Activated CD8-positive, alpha-beta memory T cell treated with anti-CD3 and anti-CD28 coated beads, Interleukin-2, amount 50 U/mL, for 24 hours (primary cell): Measurements from ENCODE around the gene MCC.

Experiments used
- DNase-seq: peaks from one replicate; pipeline ENCODE4 v3.0.0-alpha.2; 2020; ENCODE audit errors: extremely low read depth

MCC gene

GRCh38 chr5:113147101-113147508, 341.1 kb downstream of the MCC start:
- no peak for DNase-seq

DNA sequence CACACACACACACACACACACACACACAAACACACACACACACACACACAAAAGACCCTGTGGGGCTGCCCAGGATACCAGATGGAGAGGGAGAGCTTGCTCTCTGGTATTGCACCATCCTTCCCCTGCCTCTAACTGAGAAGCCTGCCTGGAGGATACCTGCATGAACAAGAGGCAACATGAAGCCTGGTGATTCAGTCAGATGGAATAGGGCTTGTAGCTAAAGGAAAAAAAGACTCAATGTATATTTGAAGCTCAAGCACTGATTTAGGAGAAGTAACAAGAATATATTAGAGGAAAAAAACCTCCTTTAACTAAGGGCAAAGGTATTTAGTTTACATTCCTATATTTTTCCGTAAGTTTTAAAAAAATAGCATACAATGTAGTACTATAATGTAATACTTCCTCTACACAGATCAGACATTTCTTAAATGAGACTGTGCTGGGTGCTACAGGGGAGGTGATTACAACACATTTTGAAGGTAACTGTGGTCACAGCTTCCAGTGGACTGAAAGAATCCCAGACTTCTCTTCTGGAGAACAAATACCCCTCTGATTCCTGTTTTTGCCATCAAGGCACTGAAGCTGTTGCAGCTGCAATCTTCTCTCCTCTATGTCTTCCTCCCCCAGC, 342.4 kb downstream of the MCC start:
- DNase-seq, result no peak

DNA sequence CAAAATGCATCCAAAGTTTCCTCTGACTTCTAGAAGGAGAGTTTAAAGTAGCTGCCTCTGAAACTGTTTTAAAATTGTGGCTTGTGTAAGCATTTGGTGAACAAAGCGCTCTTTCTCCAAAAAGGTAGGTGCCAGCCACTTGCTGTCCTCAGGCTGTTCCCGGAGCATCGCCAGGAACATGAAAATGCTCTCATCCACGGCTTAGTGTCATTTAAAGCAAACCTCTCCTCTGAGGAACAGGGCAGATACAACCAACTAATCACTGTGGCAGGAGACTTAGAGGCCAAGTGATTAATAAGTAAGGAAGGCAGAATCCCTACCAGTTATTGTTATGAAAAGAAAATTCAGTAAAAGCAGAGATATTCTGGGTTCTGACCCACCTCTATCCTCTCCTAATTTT, 346.1 kb downstream of the MCC start:
- no peak for DNase-seq

DNA sequence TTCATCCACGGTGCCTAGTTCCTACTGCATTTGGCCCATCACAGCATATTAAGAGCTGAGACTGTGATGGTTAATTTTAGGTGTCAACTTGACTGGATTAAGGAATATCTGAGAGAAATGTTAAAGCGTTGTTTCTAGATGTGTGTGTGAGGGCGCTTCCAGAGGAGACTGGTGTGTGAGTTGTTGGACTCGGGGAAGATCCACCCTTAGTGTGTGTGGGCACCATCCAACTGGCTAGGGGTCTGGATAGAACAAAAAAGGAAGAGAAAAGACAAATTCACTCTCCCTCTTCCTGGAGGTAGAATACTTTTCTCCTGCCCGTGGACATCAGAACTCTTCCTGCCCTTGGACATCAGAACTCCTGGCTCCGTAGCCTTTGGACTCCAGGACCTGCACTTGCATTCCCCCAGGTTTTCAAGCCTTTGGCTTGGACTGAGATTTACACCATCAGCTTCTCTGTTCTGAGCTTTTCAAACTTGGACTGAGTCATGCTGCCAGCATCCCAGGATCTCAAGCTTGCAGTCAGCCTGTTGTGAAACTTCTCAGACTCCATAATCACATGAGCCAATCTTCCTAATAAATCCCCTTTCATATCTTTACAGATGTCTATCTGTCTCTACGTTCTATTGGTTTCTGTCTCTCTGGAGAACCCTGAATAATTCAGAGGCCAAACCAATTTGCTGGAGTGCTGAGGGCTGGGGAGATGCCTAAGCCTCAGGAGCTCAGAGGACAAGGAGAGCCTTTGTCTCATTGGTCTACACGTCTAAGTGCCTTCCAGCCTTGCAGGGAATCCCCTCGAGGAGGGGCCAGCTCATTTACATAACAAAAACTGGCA, 347.2 kb downstream of the MCC start:
- no peak for DNase-seq

- DNase-seq, result no peak
These were observed 354.9 kb downstream of the MCC start for GRCh38 chr5:113133211-113133975.

GRCh38 chr5:113132564-113132963, 355.7 kb downstream of the MCC start:
- DNase-seq, result no peak

GRCh38 chr5:113128641-113129330, 359.5 kb downstream of the MCC start:
- no peak for DNase-seq

DNA sequence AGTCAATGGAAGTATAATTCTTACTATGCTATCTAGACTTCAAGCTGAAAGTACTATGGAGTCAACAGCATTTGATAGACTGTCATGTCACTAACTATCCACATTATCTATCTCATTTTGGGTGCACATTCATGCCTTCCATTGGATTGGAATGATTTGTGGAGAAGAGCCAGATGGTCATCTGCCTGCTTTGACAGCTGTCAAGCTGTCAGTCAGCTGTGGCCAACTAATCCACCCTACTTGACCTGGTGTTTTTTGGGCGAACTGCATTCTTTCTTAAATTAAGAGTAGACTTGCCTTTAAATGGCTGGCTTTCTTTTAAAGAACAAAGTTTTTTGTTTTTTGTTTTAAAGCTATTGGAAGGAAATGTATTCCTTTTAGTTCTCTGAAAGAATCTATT, 360.2 kb downstream of the MCC start:
- no peak for DNase-seq

DNA sequence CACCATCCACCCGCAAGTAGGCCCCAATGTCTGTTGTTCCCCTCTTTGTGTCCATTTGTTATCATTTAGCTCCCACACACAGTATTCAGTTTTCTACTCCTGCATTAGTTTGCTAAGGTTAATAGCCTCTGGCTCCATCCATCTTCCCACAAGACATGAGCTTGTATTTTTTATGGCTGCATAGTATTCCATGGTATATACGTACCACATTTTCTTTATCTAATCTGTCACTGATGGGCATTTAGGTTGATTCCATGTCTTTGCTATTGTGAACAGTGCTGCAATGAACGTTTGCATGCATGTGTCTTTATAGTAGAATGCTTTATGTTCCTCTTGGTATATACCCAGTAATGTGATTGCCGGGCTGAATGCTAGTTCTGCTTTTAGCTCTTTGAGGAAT, 361.2 kb downstream of the MCC start:
- no peak for DNase-seq

GRCh38 chr5:113125371-113125770, 362.9 kb downstream of the MCC start:
- no peak for DNase-seq

GRCh38 chr5:113124914-113125313, 363.3 kb downstream of the MCC start:
- no peak for DNase-seq

GRCh38 chr5:113124265-113124664, 364.0 kb downstream of the MCC start:
- no peak for DNase-seq

DNA sequence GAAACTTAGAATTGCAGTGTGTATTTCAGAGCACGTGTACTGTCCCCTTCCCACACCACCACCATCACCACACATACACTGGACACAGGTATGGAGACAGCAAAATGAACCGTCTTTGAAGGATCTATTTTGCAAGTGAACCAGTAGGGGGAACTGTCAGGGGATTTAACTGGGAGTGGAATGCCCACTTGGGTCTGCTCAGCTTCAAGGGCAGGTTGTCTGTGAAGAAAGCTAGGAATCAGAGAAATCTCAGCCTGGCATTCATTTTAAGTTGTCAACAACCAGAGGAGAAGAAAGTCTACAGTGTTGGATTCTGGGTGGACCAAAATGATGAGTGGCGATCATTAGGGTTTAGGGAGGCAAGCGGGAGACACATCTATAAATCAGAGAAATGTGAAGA, 364.6 kb downstream of the MCC start:
- no peak for DNase-seq

DNA sequence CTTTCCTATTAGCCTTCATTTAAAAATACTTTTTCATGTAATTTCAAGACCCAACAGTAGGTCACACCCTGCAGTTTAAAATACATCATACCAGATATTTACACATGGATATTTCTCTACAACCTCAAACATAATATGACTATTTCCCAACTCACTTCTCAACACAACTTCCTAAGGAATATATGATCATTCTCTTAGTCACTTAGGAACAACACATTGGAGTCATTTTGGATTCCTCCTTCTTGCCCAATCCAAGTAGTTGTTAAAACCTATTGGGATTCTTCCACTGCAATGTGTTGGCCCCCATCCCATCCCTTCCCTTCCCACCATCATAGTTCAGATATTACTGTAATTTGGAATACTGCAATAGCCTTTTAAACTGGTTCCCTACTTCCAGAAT, 366.2 kb downstream of the MCC start:
- DNase-seq, result no peak

GRCh38 chr5:113119246-113119924, 368.9 kb downstream of the MCC start:
- no peak for DNase-seq

- no peak for DNase-seq
These were observed 369.5 kb downstream of the MCC start for GRCh38 chr5:113118765-113119164.

- no peak for DNase-seq
These were observed 370.0 kb downstream of the MCC start for GRCh38 chr5:113118298-113118697.

GRCh38 chr5:113117543-113118115, 370.6 kb downstream of the MCC start:
- no peak for DNase-seq

DNA sequence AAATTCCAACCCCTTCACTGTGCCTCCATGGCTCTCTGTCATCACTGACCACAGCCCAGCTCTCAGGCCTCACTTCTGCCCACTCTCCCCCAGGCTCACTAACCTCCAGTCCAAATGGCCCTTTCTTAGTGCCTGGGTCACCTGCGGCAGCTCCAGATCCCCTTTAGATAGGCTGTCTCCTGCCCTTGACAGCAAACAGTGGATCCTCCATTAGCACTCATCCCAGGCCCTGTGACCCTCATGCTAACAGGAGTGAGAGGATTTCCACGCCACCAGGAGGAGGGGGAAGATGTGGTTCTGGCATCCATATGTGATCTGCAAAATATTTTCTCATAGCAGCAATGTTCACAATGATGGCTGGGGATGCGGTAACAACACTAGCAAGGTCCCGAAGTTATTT, 372.3 kb downstream of the MCC start:
- no peak for DNase-seq

- DNase-seq, result no peak
These were observed 373.2 kb downstream of the MCC start for GRCh38 chr5:113115061-113115460.

- DNase-seq, result no peak
These were observed 373.7 kb downstream of the MCC start for GRCh38 chr5:113114559-113114958.
